Measurements from ENCODE around the gene CNKSR1.

- TF ChIP-seq CTCF (IDR thresholded peaks at IDR 0.05) (no peak), EP300 (IDR thresholded peaks at IDR 0.05) (no peak)
These were observed 36.1 kb downstream of the CNKSR1 start for GRCh38 chr1:26213335-26213905.
